ENCODE measurements around the gene ISG20.

DNA sequence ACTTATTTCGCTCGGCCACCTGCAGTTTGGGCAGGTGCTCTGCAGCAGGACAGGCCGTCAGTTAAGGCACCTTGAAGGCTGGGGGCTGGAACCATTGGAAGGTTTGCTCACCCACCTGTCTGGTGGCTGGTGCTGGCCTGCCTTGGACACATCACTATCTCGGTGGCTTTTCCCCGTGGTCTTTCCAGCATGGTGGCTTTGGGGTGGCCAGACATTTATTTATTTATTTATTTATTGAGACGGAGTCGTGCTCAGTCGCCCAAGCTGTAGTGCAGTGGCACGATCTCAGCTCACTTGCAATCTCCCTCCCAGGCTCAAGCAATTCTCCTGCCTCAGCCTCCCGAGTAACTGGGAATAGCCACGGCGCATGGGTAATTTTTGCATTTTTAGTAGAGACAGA lies 11.7 kb downstream of the ISG20 start:
- TF ChIP-seq, protein P1, sequence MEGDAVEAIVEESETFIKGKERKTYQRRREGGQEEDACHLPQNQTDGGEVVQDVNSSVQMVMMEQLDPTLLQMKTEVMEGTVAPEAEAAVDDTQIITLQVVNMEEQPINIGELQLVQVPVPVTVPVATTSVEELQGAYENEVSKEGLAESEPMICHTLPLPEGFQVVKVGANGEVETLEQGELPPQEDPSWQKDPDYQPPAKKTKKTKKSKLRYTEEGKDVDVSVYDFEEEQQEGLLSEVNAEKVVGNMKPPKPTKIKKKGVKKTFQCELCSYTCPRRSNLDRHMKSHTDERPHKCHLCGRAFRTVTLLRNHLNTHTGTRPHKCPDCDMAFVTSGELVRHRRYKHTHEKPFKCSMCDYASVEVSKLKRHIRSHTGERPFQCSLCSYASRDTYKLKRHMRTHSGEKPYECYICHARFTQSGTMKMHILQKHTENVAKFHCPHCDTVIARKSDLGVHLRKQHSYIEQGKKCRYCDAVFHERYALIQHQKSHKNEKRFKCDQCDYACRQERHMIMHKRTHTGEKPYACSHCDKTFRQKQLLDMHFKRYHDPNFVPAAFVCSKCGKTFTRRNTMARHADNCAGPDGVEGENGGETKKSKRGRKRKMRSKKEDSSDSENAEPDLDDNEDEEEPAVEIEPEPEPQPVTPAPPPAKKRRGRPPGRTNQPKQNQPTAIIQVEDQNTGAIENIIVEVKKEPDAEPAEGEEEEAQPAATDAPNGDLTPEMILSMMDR (IDR thresholded peaks at IDR 0.05): no peak
- TF ChIP-seq EZH2 (IDR thresholded peaks at IDR 0.05; ENCODE audit: borderline replicate concordance, insufficient read depth, low read depth, low read length, poor library complexity, severe bottlenecking): no peak

All from B cell (primary cell).